Memory B cell (primary cell): ENCODE results near the gene CFAP210.
"Not testable (repeated sequence)": the region's sequence is repeated elsewhere in the genome, so short reads cannot be mapped to it uniquely, and the experiment has no call there.

ENCODE experiments used
- ATAC-seq: fragments of 150-1000 bp; cut with Tn5 transposase; 2 replicates; pipeline ENCODE4 v1.10.0; 2021; ENCODE audit warnings: low read depth, mild to moderate bottlenecking, moderate library complexity
- DNase-seq, 2 donors: peaks; one replicate each; pipeline ENCODE4 v3.0.0; 2022; ENCODE audit warnings: low spot score in 2 of 2
- H3K27ac Mint-ChIP-seq: one replicate; pipeline ENCODE4 v1.8.0; 2022; ENCODE audit warnings: mild to moderate bottlenecking, moderate library complexity, mixed read lengths
- H3K27me3 Mint-ChIP-seq: one replicate; pipeline ENCODE4 v1.8.0; 2022; ENCODE audit warnings: mixed read lengths
- H3K36me3 Mint-ChIP-seq: one replicate; pipeline ENCODE4 v1.8.0; 2022; ENCODE audit warnings: mild to moderate bottlenecking, mixed read lengths
- H3K4me1 Mint-ChIP-seq: one replicate; pipeline ENCODE4 v1.8.0; 2022; ENCODE audit warnings: mixed read lengths
- H3K4me3 Mint-ChIP-seq: one replicate; pipeline ENCODE4 v1.8.0; 2022; ENCODE audit warnings: mild to moderate bottlenecking, moderate library complexity, mixed read lengths
- H3K9me3 Mint-ChIP-seq: one replicate; pipeline ENCODE4 v1.8.0; 2022; ENCODE audit warnings: mixed read lengths

Gene CFAP210

GRCh38 chr2:169599568-169599967 is 94.6 kb downstream of the CFAP210 start:
- H3K4me1 Mint-ChIP-seq = peaks cover 11% of the 10 kb centered on the region
- no peaks in the 10 kb centered on the region for H3K9me3 Mint-ChIP-seq
- no peak for ATAC-seq

GRCh38 chr2:169598982-169599381 is 95.2 kb downstream of the CFAP210 start:
- Mint-ChIP-seq H3K27ac (no peak overlapping the region), H3K4me1 (peaks cover 11% of the 10 kb centered on the region), H3K4me3 (no peak overlapping the region), H3K27me3 (no peaks in the 10 kb centered on the region), H3K9me3 (no peaks in the 10 kb centered on the region), H3K36me3 (peaks cover 9% of the 10 kb centered on the region)
- ATAC-seq = no peak
- no peak for DNase-seq

More at GRCh38 chr2:169599568-169599967, 94.6 kb downstream of the CFAP210 start:
- no peak overlapping the region for H3K4me3 Mint-ChIP-seq
- H3K27me3 Mint-ChIP-seq = no peaks in the 10 kb centered on the region
- peaks cover 9% of the 10 kb centered on the region for H3K36me3 Mint-ChIP-seq
- H3K27ac Mint-ChIP-seq = no peak overlapping the region
- no peak for DNase-seq

- H3K9me3 Mint-ChIP-seq, H3K27ac Mint-ChIP-seq, H3K36me3 Mint-ChIP-seq, DNase-seq, H3K27me3 Mint-ChIP-seq, ATAC-seq, H3K4me3 Mint-ChIP-seq, H3K4me1 Mint-ChIP-seq: not testable (repeated sequence)
Measured at GRCh38 chr2:169596546-169596945, 97.7 kb downstream of the CFAP210 start.
